ENCODE data around the gene DTYMK.

The DTYMK gene

GRCh38 chr2:241703032-241703604 lies 16.5 kb upstream of the DTYMK start:
- DNase-seq: no peak

GRCh38 chr2:241702155-241703031 lies 15.8 kb upstream of the DTYMK start:
- DNase-seq: peak; percentile 75

GRCh38 chr2:241701399-241702154 lies 15.0 kb upstream of the DTYMK start, which contains the start of gene ING5:
ING5 (plus strand) TSS chr2:241702039; CDS start chr2:241702066, 27 bp downstream.
- peak; percentile 76 for DNase-seq

GRCh38 chr2:241701149-241701398 lies 14.5 kb upstream of the DTYMK start:
- no peak for DNase-seq

- DNase-seq: no peak
Measured at GRCh38 chr2:241695651-241696050, 9.0 kb upstream of the DTYMK start.

GRCh38 chr2:241692448-241692847 lies 5.8 kb upstream of the DTYMK start:
- no peak for DNase-seq

- no peak for DNase-seq
Measured at GRCh38 chr2:241690202-241690717, 3.6 kb upstream of the DTYMK start.

- DNase-seq: no peak
Measured at GRCh38 chr2:241689306-241689705, 2.7 kb upstream of the DTYMK start.

GRCh38 chr2:241686324-241686649 lies 328 bp downstream of the DTYMK start:
- no peak for DNase-seq

GRCh38 chr2:241680827-241681599 lies 5.6 kb downstream of the DTYMK start:
- DNase-seq: peak; percentile 88

- no peak for DNase-seq
Measured at GRCh38 chr2:241680044-241680443, 6.6 kb downstream of the DTYMK start.

- DNase-seq: no peak
Measured at GRCh38 chr2:241678784-241679540, 7.7 kb downstream of the DTYMK start.

GRCh38 chr2:241678307-241678706 lies 8.3 kb downstream of the DTYMK start:
- DNase-seq: no peak

- no peak for DNase-seq
Measured at GRCh38 chr2:241677392-241677791, 9.2 kb downstream of the DTYMK start.

- no peak for DNase-seq
Measured at GRCh38 chr2:241676665-241677064, 9.9 kb downstream of the DTYMK start.

GRCh38 chr2:241675885-241676284 lies 10.7 kb downstream of the DTYMK start:
- no peak for DNase-seq

GRCh38 chr2:241673797-241674725 lies 12.6 kb downstream of the DTYMK start:
- no peak for DNase-seq

GRCh38 chr2:241673189-241673663 lies 13.4 kb downstream of the DTYMK start:
- DNase-seq: no peak

GRCh38 chr2:241672243-241673188 lies 14.1 kb downstream of the DTYMK start:
- no peak for DNase-seq
